ENCODE measurements around the gene KLHDC8B.
"Not testable (repeated sequence)": the region's sequence is repeated elsewhere in the genome, so short reads cannot be mapped to it uniquely, and the experiment has no call there.

KLHDC8B gene

GRCh38 chr3:49183873-49184272 is 12.5 kb downstream of the KLHDC8B start:
- no peak for DNase-seq (ENCODE audit: low read depth)

GRCh38 chr3:49191741-49192140 is 20.3 kb downstream of the KLHDC8B start:
- no peak for DNase-seq (ENCODE audit: low read depth)

GRCh38 chr3:49198161-49198560 is 26.8 kb downstream of the KLHDC8B start:
- no peak for DNase-seq (ENCODE audit: low read depth)

GRCh38 chr3:49198611-49199230 is 27.3 kb downstream of the KLHDC8B start:
- no peak for DNase-seq (ENCODE audit: low read depth)

GRCh38 chr3:49199239-49199899 is 28.0 kb downstream of the KLHDC8B start:
- no peak for DNase-seq (ENCODE audit: low read depth)

GRCh38 chr3:49199900-49200281 is 28.5 kb downstream of the KLHDC8B start:
- no peak for DNase-seq (ENCODE audit: low read depth)

GRCh38 chr3:49213541-49213943 is 42.1 kb downstream of the KLHDC8B start:
- DNase-seq (ENCODE audit: low read depth) = no peak

GRCh38 chr3:49213998-49214397 is 42.6 kb downstream of the KLHDC8B start:
- DNase-seq (ENCODE audit: low read depth) = no peak

GRCh38 chr3:49216687-49217086 is 45.3 kb downstream of the KLHDC8B start:
- DNase-seq (ENCODE audit: low read depth) = not testable (repeated sequence)

GRCh38 chr3:49217108-49217507 is 45.7 kb downstream of the KLHDC8B start:
- DNase-seq (ENCODE audit: low read depth) = not testable (repeated sequence)

GRCh38 chr3:49217688-49218470 is 46.5 kb downstream of the KLHDC8B start:
- no peak for DNase-seq (ENCODE audit: low read depth)

GRCh38 chr3:49218471-49218989 is 47.1 kb downstream of the KLHDC8B start:
- DNase-seq (ENCODE audit: low read depth) = not testable (repeated sequence)

- DNase-seq (ENCODE audit: low read depth) = no peak
Observed at GRCh38 chr3:49219132-49219531, 47.7 kb downstream of the KLHDC8B start.

- not testable (repeated sequence) for DNase-seq (ENCODE audit: low read depth)
Observed at GRCh38 chr3:49220985-49221563, 49.7 kb downstream of the KLHDC8B start.

GRCh38 chr3:49222002-49222401 is 50.6 kb downstream of the KLHDC8B start:
- no peak for DNase-seq (ENCODE audit: low read depth)
